NCI-H510A (cell line): ENCODE measurements around the gene SCART1.
"Not testable (repeated sequence)": the region's sequence is repeated elsewhere in the genome, so short reads cannot be mapped to it uniquely, and the experiment has no call there.

Source experiments
- DNase-seq: peaks from one replicate; lab custom pipeline; 2025; lab: John Stamatoyannopoulos, UW

SCART1 gene

GRCh38 chr10:133432789-133433188, 21.0 kb upstream of the SCART1 start:
- not testable (repeated sequence) for DNase-seq

- DNase-seq, result no peak
These were observed 15.0 kb upstream of the SCART1 start for GRCh38 chr10:133438711-133439273.

- DNase-seq, result no peak
These were observed 14.0 kb upstream of the SCART1 start for GRCh38 chr10:133439517-133440461.

- no peak for DNase-seq
These were observed 13.0 kb upstream of the SCART1 start for GRCh38 chr10:133440633-133441285.

- DNase-seq, result not testable (repeated sequence)
These were observed 12.4 kb upstream of the SCART1 start for GRCh38 chr10:133441356-133441755.

GRCh38 chr10:133441780-133442179, 12.0 kb upstream of the SCART1 start:
- no peak for DNase-seq

- DNase-seq, result no peak
These were observed 11.4 kb upstream of the SCART1 start for GRCh38 chr10:133442191-133442966.

GRCh38 chr10:133442967-133443924, 10.5 kb upstream of the SCART1 start:
- DNase-seq, result no peak

GRCh38 chr10:133444342-133445267, 9.1 kb upstream of the SCART1 start:
- no peak for DNase-seq

GRCh38 chr10:133445268-133445732, 8.4 kb upstream of the SCART1 start:
- DNase-seq, result no peak

GRCh38 chr10:133445751-133446708, 7.7 kb upstream of the SCART1 start:
- no peak for DNase-seq

- no peak for DNase-seq
These were observed 6.8 kb upstream of the SCART1 start for GRCh38 chr10:133446979-133447378.

GRCh38 chr10:133448120-133448519, 5.6 kb upstream of the SCART1 start:
- DNase-seq, result no peak

- DNase-seq, result no peak
These were observed 2.4 kb upstream of the SCART1 start for GRCh38 chr10:133451346-133451745.

- DNase-seq, result no peak
These were observed 1.3 kb upstream of the SCART1 start for GRCh38 chr10:133452453-133452852.

- no peak for DNase-seq
These were observed 604 bp downstream of the SCART1 start for GRCh38 chr10:133454204-133454893.

GRCh38 chr10:133455196-133455595, 1.5 kb downstream of the SCART1 start:
- DNase-seq, result no peak

- no peak for DNase-seq
These were observed 1.9 kb downstream of the SCART1 start for GRCh38 chr10:133455611-133456031.
